ENCODE data around the gene ARL5A. TPM values are rescaled to one million over a fixed set of nuclear protein-coding genes. Genes with fewer than 3 reads are reported as not detected.
"Not testable (repeated sequence)": the region's sequence is repeated elsewhere in the genome, so short reads cannot be mapped to it uniquely, and the experiment has no call there.

ARL5A gene
- 10 to 100 TPM in 11 of 12 donors, not detected in 1; 18.9 to 34.2 (median 25.8) TPM for polyA plus RNA-seq (ENCODE audit: insufficient read length in 12 of 12)
- long read RNA-seq, donor 1, full-length matches to known transcripts, result 25 of 30 reads
- long read RNA-seq, donor 1, partial matches to known transcripts, result 5 of 30 reads
- long read RNA-seq, donor 1, other reads (novel, unspliced or antisense), result 0 of 30 reads
- long read RNA-seq, donor 2, full-length matches to known transcripts, result 18 of 18 reads
- long read RNA-seq, donor 2, partial matches to known transcripts, result 0 of 18 reads
- long read RNA-seq, donor 2, other reads (novel, unspliced or antisense), result 0 of 18 reads
- long read RNA-seq, donor 3, full-length matches to known transcripts, result 14 of 14 reads
- long read RNA-seq, donor 3, partial matches to known transcripts, result 0 of 14 reads
- long read RNA-seq, donor 3, other reads (novel, unspliced or antisense), result 0 of 14 reads
- long read RNA-seq, donor 4, full-length matches to known transcripts, result 5 of 5 reads
- long read RNA-seq, donor 4, partial matches to known transcripts, result 0 of 5 reads
- long read RNA-seq, donor 4, other reads (novel, unspliced or antisense), result 0 of 5 reads
- long read RNA-seq, donor 5, full-length matches to known transcripts, result 36 of 36 reads
- long read RNA-seq, donor 5, partial matches to known transcripts, result 0 of 36 reads
- long read RNA-seq, donor 5, other reads (novel, unspliced or antisense), result 0 of 36 reads
- long read RNA-seq, donor 6, full-length matches to known transcripts, result 6 of 6 reads
- long read RNA-seq, donor 6, partial matches to known transcripts, result 0 of 6 reads
- long read RNA-seq, donor 6, other reads (novel, unspliced or antisense), result 0 of 6 reads
- long read RNA-seq, donor 7, full-length matches to known transcripts, result 9 of 9 reads
- long read RNA-seq, donor 7, partial matches to known transcripts, result 0 of 9 reads
- long read RNA-seq, donor 7, other reads (novel, unspliced or antisense), result 0 of 9 reads
- long read RNA-seq, donor 8, full-length matches to known transcripts, result 24 of 24 reads
- long read RNA-seq, donor 8, partial matches to known transcripts, result 0 of 24 reads
- long read RNA-seq, donor 8, other reads (novel, unspliced or antisense), result 0 of 24 reads
- long read RNA-seq, donor 9, full-length matches to known transcripts, result 18 of 18 reads
- long read RNA-seq, donor 9, partial matches to known transcripts, result 0 of 18 reads
- long read RNA-seq, donor 9, other reads (novel, unspliced or antisense), result 0 of 18 reads
- long read RNA-seq, donor 10, full-length matches to known transcripts, result 18 of 18 reads
- long read RNA-seq, donor 10, partial matches to known transcripts, result 0 of 18 reads
- long read RNA-seq, donor 10, other reads (novel, unspliced or antisense), result 0 of 18 reads
- long read RNA-seq, donor 11, full-length matches to known transcripts, result 19 of 44 reads
- long read RNA-seq, donor 11, partial matches to known transcripts, result 25 of 44 reads
- long read RNA-seq, donor 11, other reads (novel, unspliced or antisense), result 0 of 44 reads

GRCh38 chr2:151828143-151828889 is at the start of gene ARL5A:
TSS of gene ARL5A (minus strand) at chr2:151828421. CDS start at chr2:151828176, 245 bp downstream.
- DNase-seq, result peak; percentile 97

GRCh38 chr2:151875631-151876030 is 47.4 kb upstream of the ARL5A start:
- not testable (repeated sequence) for DNase-seq

- DNase-seq, result peak; percentile 27
Observed at GRCh38 chr2:151872463-151872862, 44.2 kb upstream of the ARL5A start.

GRCh38 chr2:151869291-151869690 is 41.1 kb upstream of the ARL5A start:
- DNase-seq, result no peak

GRCh38 chr2:151862700-151863099 is 34.5 kb upstream of the ARL5A start:
- no peak for DNase-seq

- no peak for DNase-seq
Observed at GRCh38 chr2:151861174-151861573, 33.0 kb upstream of the ARL5A start.

GRCh38 chr2:151860613-151861146 is 32.5 kb upstream of the ARL5A start:
- DNase-seq, result no peak

- DNase-seq, result no peak
Observed at GRCh38 chr2:151860210-151860609, 32.0 kb upstream of the ARL5A start.

- no peak for DNase-seq
Observed at GRCh38 chr2:151857650-151858049, 29.4 kb upstream of the ARL5A start.

GRCh38 chr2:151855111-151855510 is 26.9 kb upstream of the ARL5A start:
- DNase-seq, result no peak

- no peak for DNase-seq
Observed at GRCh38 chr2:151853070-151853758, 25.0 kb upstream of the ARL5A start.

- DNase-seq, result no peak
Observed at GRCh38 chr2:151852260-151853069, 24.2 kb upstream of the ARL5A start.

GRCh38 chr2:151851761-151852160 is 23.5 kb upstream of the ARL5A start:
- no peak for DNase-seq

- DNase-seq, result no peak
Observed at GRCh38 chr2:151849413-151850010, 21.3 kb upstream of the ARL5A start.

- DNase-seq, result no peak
Observed at GRCh38 chr2:151845884-151846283, 17.7 kb upstream of the ARL5A start.

GRCh38 chr2:151845481-151845880 is 17.3 kb upstream of the ARL5A start:
- DNase-seq, result no peak

- peak; percentile 35 for DNase-seq
Observed at GRCh38 chr2:151844211-151844896, 16.1 kb upstream of the ARL5A start.

- DNase-seq, result peak; percentile 37
Observed at GRCh38 chr2:151843691-151844061, 15.5 kb upstream of the ARL5A start.
